Neutrophil (primary cell): ENCODE data around the gene TAL2.

Source experiments
- H3K27ac ChIP-seq: fragments of 200-600 bp; sonication (generic); 2 replicates; pipeline ENCODE4 v1.5.1; 2016; ENCODE audit warnings: mild to moderate bottlenecking, moderate library complexity
- H3K27me3 ChIP-seq: fragments of 200-600 bp; sonication (generic); 2 replicates; pipeline ENCODE4 v1.6.0; 2016; ENCODE audit warnings: mild to moderate bottlenecking
- H3K36me3 ChIP-seq: fragments of 200-600 bp; sonication (generic); 2 replicates; pipeline ENCODE4 v1.5.1; 2017
- H3K4me1 ChIP-seq, 2 experiments: fragments of 200-600 bp in 1 of 2; sonication (generic) in 1 of 2; 1 replicate in 1 of 2; 2 replicates in 1 of 2; pipeline versions ENCODE4 v1.5.1 to v1.6.1; 2013 to 2016; ENCODE audit warnings: low read depth in 1 of 2, low read length in 1 of 2, mild to moderate bottlenecking in 1 of 2, moderate library complexity in 1 of 2; ENCODE audit not compliant: control insufficient read depth in 1 of 2, insufficient read depth in 1 of 2
- H3K4me3 ChIP-seq, 2 experiments: fragments of 200-600 bp in 1 of 2; sonication (generic) in 1 of 2; 1 replicate in 1 of 2; 2 replicates in 1 of 2; pipeline ENCODE4 v1.5.1; 2013 to 2016; ENCODE audit warnings: low read depth in 1 of 2, low read length in 1 of 2, mild to moderate bottlenecking in 1 of 2, moderate library complexity in 1 of 2
- H3K9me3 ChIP-seq: fragments of 200-600 bp; sonication (generic); 2 replicates; pipeline ENCODE4 v1.5.1; 2016
- CTCF ChIP-seq: fragments of 200-600 bp; sonication (generic); IDR thresholded peaks from 2 replicates; pipeline ENCODE4 v1.5.1; 2016; ENCODE audit warnings: antibody characterized with exemption

The TAL2 gene

GRCh38 chr9:105662184-105663104 lies at the start of gene TAL2:
Gene TAL2, plus strand, starts transcription at chr9:105662457. Its CDS starts 40 bp downstream, at chr9:105662497.
- no peaks in the 10 kb centered on the region for H3K9me3 ChIP-seq
- no peak for TF ChIP-seq CTCF
- no peak within 1 kb of the TSS for H3K27ac ChIP-seq
- H3K4me1 ChIP-seq, result no peaks in the 10 kb centered on the region
- no peak within 1 kb of the TSS for H3K4me3 ChIP-seq
- no peaks in the 10 kb centered on the region for H3K36me3 ChIP-seq
- H3K27me3 ChIP-seq, result peaks cover 14% of the 10 kb centered on the region

GRCh38 chr9:105621001-105621400 lies 41.3 kb upstream of the TAL2 start:
- H3K4me1 ChIP-seq, result no peaks in the 10 kb centered on the region
- no peaks in the 10 kb centered on the region for H3K9me3 ChIP-seq
- no peak overlapping the region for H3K4me3 ChIP-seq
- no peaks in the 10 kb centered on the region for H3K36me3 ChIP-seq
- TF ChIP-seq CTCF, result no peak
- H3K27ac ChIP-seq, result no peak overlapping the region
- no peaks in the 10 kb centered on the region for H3K27me3 ChIP-seq

- H3K4me1 ChIP-seq, result no peaks in the 10 kb centered on the region
- no peaks in the 10 kb centered on the region for H3K9me3 ChIP-seq
- H3K27ac ChIP-seq, result no peak overlapping the region
- no peak for TF ChIP-seq CTCF
- H3K36me3 ChIP-seq, result no peaks in the 10 kb centered on the region
- H3K4me3 ChIP-seq, result no peak overlapping the region
- H3K27me3 ChIP-seq, result no peaks in the 10 kb centered on the region
These were observed 37.2 kb upstream of the TAL2 start for GRCh38 chr9:105625088-105625487.

GRCh38 chr9:105632807-105633206 lies 29.4 kb upstream of the TAL2 start:
- Histone ChIP-seq H3K4me3 (no peak overlapping the region), H3K27me3 (no peaks in the 10 kb centered on the region), H3K4me1 (no peaks in the 10 kb centered on the region), H3K9me3 (no peaks in the 10 kb centered on the region), H3K36me3 (no peaks in the 10 kb centered on the region), H3K27ac (no peak overlapping the region)
- no peak for TF ChIP-seq CTCF

GRCh38 chr9:105633411-105633810 lies 28.8 kb upstream of the TAL2 start:
- no peak for TF ChIP-seq CTCF
- no peak overlapping the region for H3K4me3 ChIP-seq
- H3K27ac ChIP-seq, result no peak overlapping the region
- H3K9me3 ChIP-seq, result no peaks in the 10 kb centered on the region
- H3K36me3 ChIP-seq, result no peaks in the 10 kb centered on the region
- no peaks in the 10 kb centered on the region for H3K4me1 ChIP-seq
- H3K27me3 ChIP-seq, result no peaks in the 10 kb centered on the region
